Upper lobe of left lung (tissue), 6 donors: ENCODE measurements around the gene PDE7B. TPM values are rescaled to one million over a fixed set of nuclear protein-coding genes. Genes with fewer than 3 reads are reported as not detected.

Source experiments
- ATAC-seq, 2 donors: fragments of 200-7000 bp; cut with Tn5 transposase; one replicate each; pipeline ENCODE4 v1.9.1; 2022; ENCODE audit warnings: mild to moderate bottlenecking in 2 of 2, moderate library complexity in 2 of 2; ENCODE audit not compliant: low FRiP score in 2 of 2
- DNase-seq, 2 donors: peaks; one replicate each; pipeline ENCODE4 v3.0.0-alpha.2; 2019 to 2020
- H3K27ac ChIP-seq, 4 donors: fragments of 200-600 bp; sonication (generic); one replicate each; pipeline ENCODE4 v1.5.1; 2016 to 2019
- H3K27me3 ChIP-seq, 4 donors: fragments of 200-600 bp; sonication (generic); one replicate each; pipeline ENCODE4 v1.5.1; 2017 to 2019
- H3K36me3 ChIP-seq, 4 donors: fragments of 200-600 bp; sonication (generic); one replicate each; pipeline ENCODE4 v1.5.1; 2016 to 2019
- H3K4me1 ChIP-seq, 4 donors: fragments of 200-600 bp; sonication (generic); one replicate each; pipeline ENCODE4 v1.5.1; 2018 to 2019
- H3K4me3 ChIP-seq, 4 donors: fragments of 200-600 bp; sonication (generic); one replicate each; pipeline ENCODE4 v1.5.1; 2017 to 2019; ENCODE audit warnings: mild to moderate bottlenecking in 2 of 4, moderate library complexity in 1 of 4
- H3K9me3 ChIP-seq, 4 donors: fragments of 200-600 bp; sonication (generic); one replicate each; pipeline ENCODE4 v1.5.1; 2018 to 2019
- CTCF ChIP-seq, 6 experiments: fragments of 450-650 bp in 4 of 6; fragments of 200-600 bp in 2 of 6; sonication (generic) in 2 of 6; IDR thresholded peaks; one replicate each; pipeline ENCODE4 v1.5.1; 2016 to 2019; ENCODE audit warnings: antibody characterized with exemption in 6 of 6
- EP300 ChIP-seq, 4 donors: sonication (generic); formaldehyde crosslinking; IDR thresholded peaks; one replicate each; pipeline ENCODE4 v1.5.1; 2017; ENCODE audit warnings: antibody characterized with exemption in 4 of 4, control low read depth in 2 of 4
- POLR2A ChIP-seq, 4 donors: fragments of 450-650 bp; IDR thresholded peaks; one replicate each; pipeline ENCODE4 v1.5.1; 2016 to 2017; ENCODE audit warnings: antibody characterized with exemption in 4 of 4, mild to moderate bottlenecking in 2 of 4
- POLR2AphosphoS5 ChIP-seq, 2 donors: sonication (generic); formaldehyde crosslinking; IDR thresholded peaks; one replicate each; pipeline ENCODE4 v1.5.1; 2017; ENCODE audit warnings: antibody characterized with exemption in 2 of 2
- WGBS, 2 donors: methylation state at CpG; one replicate each; pipeline ENCODE4 v1.1.5; 2017 to 2018; 5-methylcytosine and 5-hydroxymethylcytosine counted together
- total RNA-seq, 6 donors: library from RNA; depleted of rRNA in 4 of 6; stranded (reverse); fragments of >200 nt in 4 of 6; gene quantifications; one replicate each; pipeline versions ENCODE4 v1.1.0 to v1.2.1, GENCODE V29; 2016 to 2021
- donor health status: DM: no; HTN: no; CAD: no; lungs with moderate emphysema.
- donor health status: DM: no; HTN: yes; CAD: no; lungs with severe emphysema.

Gene PDE7B
- total RNA-seq, 6 donors from 2014 or later: 1.0 to 4.4 (median 2.6) TPM

- Histone ChIP-seq H3K9me3 (no peaks in the 10 kb centered on the region), H3K36me3 (no peaks in the 10 kb centered on the region), H3K4me1 (no peaks in the 10 kb centered on the region), H3K4me3 (no peak overlapping the region), H3K27ac (no peak overlapping the region), H3K27me3 (no peaks in the 10 kb centered on the region)
- WGBS, 2 donors: 92 to 96% methylated on average over 2 of the region's 2 CpGs
- DNase-seq (no peak), ATAC-seq (no peak)
- TF ChIP-seq EP300 (IDR thresholded peaks at IDR 0.05): no peak
- TF ChIP-seq CTCF (IDR thresholded peaks at IDR 0.05): no peak
- no peak for TF ChIP-seq POLR2A (IDR thresholded peaks at IDR 0.05)
- TF ChIP-seq POLR2AphosphoS5 (IDR thresholded peaks at IDR 0.05): no peak
Observed at GRCh38 chr6:136149311-136149710, 297.8 kb downstream of the PDE7B start.

- no peak for TF ChIP-seq CTCF (IDR thresholded peaks at IDR 0.05)
- 68 to 73% methylated on average over 1 of the region's 1 CpG for WGBS, 2 donors
- ATAC-seq (no peak), DNase-seq (no peak)
- Histone ChIP-seq H3K27me3 (no peaks in the 10 kb centered on the region), H3K9me3 (no peaks in the 10 kb centered on the region), H3K36me3 (no peaks in the 10 kb centered on the region), H3K27ac (no peak overlapping the region), H3K4me1 (no peaks in the 10 kb centered on the region), H3K4me3 (no peak overlapping the region)
Observed at GRCh38 chr6:136150961-136151360, 299.5 kb downstream of the PDE7B start.

- 86 to 87% methylated on average over 7 of the region's 7 CpGs for WGBS, 2 donors
- H3K9me3 ChIP-seq: no peaks in the 10 kb centered on the region
- ATAC-seq (no peak), DNase-seq (no peak)
- H3K27me3 ChIP-seq: no peaks in the 10 kb centered on the region
- H3K27ac ChIP-seq: no peak overlapping the region
- H3K36me3 ChIP-seq: no peaks in the 10 kb centered on the region
- TF ChIP-seq POLR2AphosphoS5 (IDR thresholded peaks at IDR 0.05): no peak
- no peaks in the 10 kb centered on the region for H3K4me1 ChIP-seq
- H3K4me3 ChIP-seq: no peak overlapping the region
Observed at GRCh38 chr6:136153707-136154375, 302.3 kb downstream of the PDE7B start.

DNA sequence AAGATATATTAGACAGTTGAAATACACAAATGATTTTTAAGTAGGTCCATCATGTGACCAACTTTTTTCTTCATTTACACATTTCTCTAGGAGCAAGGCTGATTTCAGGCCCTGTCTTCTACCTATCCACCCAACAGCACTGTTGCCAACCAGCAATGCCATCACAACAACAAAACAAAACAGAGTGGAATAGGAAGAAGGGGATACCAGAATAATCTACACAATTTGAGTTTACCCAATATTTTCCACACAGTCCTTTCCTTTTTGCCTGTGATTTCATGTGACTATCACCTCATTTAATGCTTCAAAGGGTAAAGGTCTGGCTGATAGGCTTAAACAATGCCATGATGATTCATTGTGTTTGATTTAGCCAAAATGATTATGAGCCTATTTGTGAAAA lies 303.7 kb downstream of the PDE7B start:
- no peak for TF ChIP-seq POLR2AphosphoS5 (IDR thresholded peaks at IDR 0.05)
- TF ChIP-seq CTCF (IDR thresholded peaks at IDR 0.05): no peak
- TF ChIP-seq POLR2A (IDR thresholded peaks at IDR 0.05): no peak
- TF ChIP-seq EP300 (IDR thresholded peaks at IDR 0.05): no peak
- Histone ChIP-seq H3K4me1 (no peaks in the 10 kb centered on the region), H3K27me3 (no peaks in the 10 kb centered on the region), H3K27ac (no peak overlapping the region), H3K36me3 (no peaks in the 10 kb centered on the region), H3K4me3 (no peak overlapping the region), H3K9me3 (no peaks in the 10 kb centered on the region)
- ATAC-seq (no peak), DNase-seq (no peak)

DNA sequence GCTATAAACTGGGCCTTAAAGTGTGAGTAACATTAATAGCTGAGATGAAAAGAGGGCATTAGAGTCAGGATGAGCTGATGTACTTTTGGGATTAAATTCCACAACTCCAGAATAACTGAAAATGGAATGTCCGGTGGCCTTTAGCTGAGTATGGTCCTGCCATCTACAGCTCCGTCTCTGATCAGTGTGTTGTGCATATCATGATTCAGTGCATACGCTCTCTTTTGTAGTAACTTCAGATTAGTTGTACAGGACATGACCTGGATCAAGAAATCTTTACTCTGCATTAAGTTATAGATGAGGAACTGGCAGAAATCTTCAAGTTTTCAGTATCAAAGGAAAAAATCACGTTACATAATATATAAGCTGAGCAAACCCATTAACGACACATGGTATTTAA lies 306.2 kb downstream of the PDE7B start:
- no peak overlapping the region for H3K27ac ChIP-seq
- TF ChIP-seq POLR2A (IDR thresholded peaks at IDR 0.05): no peak
- no peak for TF ChIP-seq EP300 (IDR thresholded peaks at IDR 0.05)
- TF ChIP-seq CTCF (IDR thresholded peaks at IDR 0.05): no peak
- TF ChIP-seq POLR2AphosphoS5 (IDR thresholded peaks at IDR 0.05): no peak
- WGBS, 2 donors: 95 to 97% methylated on average over 5 of the region's 5 CpGs
- no peak for DNase-seq
- H3K9me3 ChIP-seq: no peaks in the 10 kb centered on the region
- H3K4me3 ChIP-seq: no peak overlapping the region
- no peaks in the 10 kb centered on the region for H3K4me1 ChIP-seq
- ATAC-seq: no peak
- no peaks in the 10 kb centered on the region for H3K36me3 ChIP-seq
- H3K27me3 ChIP-seq: no peaks in the 10 kb centered on the region
